Lower lobe of right lung (tissue), 2 donors: ENCODE results near the gene TENM3. TPM values are rescaled to one million over a fixed set of nuclear protein-coding genes. Genes with fewer than 3 reads are reported as not detected.

Experiments
- ATAC-seq, 2 donors: fragments of 200-7000 bp; cut with Tn5 transposase; one replicate each; pipeline ENCODE4 v1.9.1; 2020 to 2022; ENCODE audit warnings: mild to moderate bottlenecking in 2 of 2, moderate library complexity in 2 of 2
- DNase-seq: peaks from one replicate; pipeline ENCODE4 v3.0.0-alpha.2; 2020
- H3K27ac ChIP-seq: fragments of 200-600 bp; one replicate; pipeline ENCODE4 v1.8.0; 2022
- H3K27me3 ChIP-seq: fragments of 200-600 bp; one replicate; pipeline ENCODE4 v1.8.0; 2022; ENCODE audit warnings: low read depth
- H3K36me3 ChIP-seq: fragments of 200-600 bp; one replicate; pipeline ENCODE4 v1.8.0; 2022; ENCODE audit warnings: mild to moderate bottlenecking
- H3K4me1 ChIP-seq: fragments of 200-600 bp; one replicate; pipeline ENCODE4 v1.8.0; 2022
- H3K4me3 ChIP-seq: fragments of 200-600 bp; one replicate; pipeline ENCODE4 v1.8.0; 2022; ENCODE audit warnings: mild to moderate bottlenecking
- H3K9me3 ChIP-seq: fragments of 200-600 bp; one replicate; pipeline ENCODE4 v1.8.0; 2022
- CTCF ChIP-seq: fragments of 200-600 bp; IDR thresholded peaks from one replicate; pipeline ENCODE4 v1.8.0; 2022; ENCODE audit warnings: antibody characterized with exemption, mild to moderate bottlenecking
- intact Hi-C: fragments of 100-400 bp; cut with DNase I; formaldehyde crosslinking; loops from one replicate; pipeline ENCODE4 v1.11.0; 2022
- total RNA-seq: library from RNA; stranded (reverse); fragmentation: NEBNext Ultra II Directional; extraction: Animal tissue kit (Norgen Biotek cat#: 25700); gene quantifications from one replicate; pipeline ENCODE4 v1.2.1, GENCODE V29; 2021
- donor health status: DM: no; HTN: yes; CAD: no; lungs with severe emphysema.

TENM3 gene
- total RNA-seq, 1 donor from 2014 or later = 1.9 TPM

DNA sequence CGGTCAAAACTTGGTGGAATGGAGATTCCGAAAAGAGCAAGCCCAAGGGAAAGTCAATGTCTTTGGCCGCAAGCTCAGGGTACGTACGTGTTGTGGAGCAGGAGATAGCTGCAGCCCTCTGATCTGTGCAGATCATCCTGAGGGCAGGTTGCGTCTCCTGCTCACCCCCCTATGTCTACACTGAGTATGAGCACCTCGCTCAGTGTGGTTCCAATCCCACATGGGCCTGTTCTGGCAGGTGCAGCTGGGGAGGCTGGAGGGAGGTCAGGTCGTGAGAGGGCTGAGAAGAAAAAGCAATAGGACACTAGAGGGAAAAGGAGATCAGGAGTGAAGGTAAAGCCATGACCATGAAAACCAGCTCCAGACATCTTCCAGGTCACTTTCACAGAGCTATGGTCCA lies 531.9 kb downstream of the TENM3 start:
- ATAC-seq (no peak), DNase-seq (no peak)
- TF ChIP-seq CTCF = no peak
- H3K27me3 ChIP-seq = no peaks in the 10 kb centered on the region
- H3K36me3 ChIP-seq = no peaks in the 10 kb centered on the region
- no peak overlapping the region for H3K27ac ChIP-seq
- H3K9me3 ChIP-seq = no peaks in the 10 kb centered on the region
- intact Hi-C loops = no loop called here
- H3K4me3 ChIP-seq = no peak overlapping the region
- H3K4me1 ChIP-seq = no peaks in the 10 kb centered on the region

- no peak for DNase-seq
- no peaks in the 10 kb centered on the region for H3K27me3 ChIP-seq
- no peak for TF ChIP-seq CTCF
- no peak overlapping the region for H3K27ac ChIP-seq
- H3K9me3 ChIP-seq = no peaks in the 10 kb centered on the region
- ATAC-seq = no peak
- intact Hi-C loops = no loop called here
- H3K36me3 ChIP-seq = no peaks in the 10 kb centered on the region
- no peak overlapping the region for H3K4me3 ChIP-seq
- H3K4me1 ChIP-seq = no peaks in the 10 kb centered on the region
These were observed 533.3 kb downstream of the TENM3 start for GRCh38 chr4:182776376-182777105.

DNA sequence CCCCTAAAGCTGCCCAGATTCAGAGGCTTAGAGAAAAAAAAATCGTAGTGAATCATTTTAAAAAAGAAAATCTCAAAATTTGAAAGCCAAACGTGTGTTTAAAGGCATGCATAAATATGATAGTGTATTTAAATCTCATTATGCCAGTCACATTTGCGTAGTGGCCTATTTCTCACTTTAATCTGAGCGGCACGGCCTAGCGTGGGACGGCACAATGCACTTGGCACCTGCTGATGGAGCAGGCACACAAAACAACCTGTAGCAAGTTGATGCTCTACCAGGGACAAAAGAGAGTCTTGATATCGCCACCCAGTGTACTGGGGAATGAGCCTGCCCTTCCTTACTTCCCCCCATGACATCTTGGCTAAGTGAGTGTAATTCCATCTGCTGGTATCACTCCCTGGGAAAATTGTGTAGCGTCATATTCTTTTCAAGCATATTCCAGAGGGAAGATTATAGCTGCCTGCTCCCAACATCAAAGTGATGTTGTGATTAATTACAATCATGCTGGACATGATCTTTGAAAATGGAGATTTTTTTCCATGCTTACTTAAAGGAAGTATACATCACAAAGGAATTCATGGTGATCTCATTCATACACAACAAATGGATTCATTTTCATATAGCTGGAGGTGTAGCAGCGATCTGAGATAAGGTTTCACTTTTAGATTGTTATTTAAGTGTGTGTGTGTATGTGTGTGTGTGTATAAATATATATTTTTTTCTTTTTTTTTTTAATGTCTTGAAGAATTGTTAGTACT lies 535.2 kb downstream of the TENM3 start:
- no peak for TF ChIP-seq CTCF
- DNase-seq (no peak), ATAC-seq (no peak)
- no peaks in the 10 kb centered on the region for H3K4me1 ChIP-seq
- no peaks in the 10 kb centered on the region for H3K27me3 ChIP-seq
- intact Hi-C loops = no loop called here
- no peak overlapping the region for H3K27ac ChIP-seq
- H3K9me3 ChIP-seq = no peaks in the 10 kb centered on the region
- H3K4me3 ChIP-seq = no peak overlapping the region
- no peaks in the 10 kb centered on the region for H3K36me3 ChIP-seq

GRCh38 chr4:182786991-182787390 lies 543.8 kb downstream of the TENM3 start:
- Histone ChIP-seq H3K27me3 (no peaks in the 10 kb centered on the region), H3K36me3 (no peaks in the 10 kb centered on the region), H3K4me3 (no peak overlapping the region), H3K4me1 (no peaks in the 10 kb centered on the region), H3K9me3 (no peaks in the 10 kb centered on the region), H3K27ac (no peak overlapping the region)
- no peak for ATAC-seq
- DNase-seq = no peak
- intact Hi-C loops = no loop called here
- no peak for TF ChIP-seq CTCF

DNA sequence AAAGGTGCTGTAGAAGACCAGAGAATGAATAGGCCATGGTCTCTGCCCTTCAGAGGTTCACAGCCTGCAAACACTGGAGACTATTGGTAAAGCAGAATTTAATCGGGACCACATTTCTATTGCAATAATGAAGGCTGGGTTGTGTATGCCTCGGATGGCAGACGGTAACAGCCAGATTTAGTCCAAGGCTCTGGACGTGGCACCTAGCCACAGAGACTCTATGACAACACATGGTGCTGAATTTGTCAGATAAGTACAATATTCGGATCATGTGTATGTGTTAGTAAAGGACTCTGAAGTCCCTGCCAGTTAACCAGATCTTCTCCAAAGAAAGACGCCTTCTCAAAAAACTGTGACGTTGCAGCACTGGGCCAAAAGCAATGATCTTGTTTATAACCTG lies 545.0 kb downstream of the TENM3 start:
- no peak for TF ChIP-seq CTCF
- no peak for DNase-seq
- no peaks in the 10 kb centered on the region for H3K36me3 ChIP-seq
- H3K9me3 ChIP-seq = no peaks in the 10 kb centered on the region
- intact Hi-C loops = no loop called here
- H3K27ac ChIP-seq = no peak overlapping the region
- H3K4me3 ChIP-seq = no peak overlapping the region
- H3K27me3 ChIP-seq = no peaks in the 10 kb centered on the region
- ATAC-seq = no peak
- H3K4me1 ChIP-seq = no peaks in the 10 kb centered on the region
